GM10266 (cell line): ENCODE data around the gene TNNT1.

Experiments
- DNase-seq: peaks from one replicate; pipeline ENCODE4 v3.0.0; 2012; ENCODE audit errors: extremely low spot score
- CTCF ChIP-seq: IDR thresholded peaks from 2 replicates; pipeline ENCODE4 v1.5.1; 2012; ENCODE audit warnings: mild to moderate bottlenecking, low read depth; ENCODE audit not compliant: control insufficient read depth, insufficient read depth; ENCODE audit errors: missing control alignments

TNNT1 gene

GRCh38 chr19:55099557-55100506 lies 49.2 kb downstream of the TNNT1 start:
- TF ChIP-seq CTCF, result no peak

GRCh38 chr19:55098716-55099556 lies 50.1 kb downstream of the TNNT1 start:
- no peak for DNase-seq
- TF ChIP-seq CTCF, result no peak

More at GRCh38 chr19:55099557-55100506, 49.2 kb downstream of the TNNT1 start:
- DNase-seq, result no peak

- DNase-seq, result no peak
- no peak for TF ChIP-seq CTCF
Observed at GRCh38 chr19:55097864-55098715, 50.9 kb downstream of the TNNT1 start.

- no peak for DNase-seq
Observed at GRCh38 chr19:55096061-55096701, 52.8 kb downstream of the TNNT1 start.

GRCh38 chr19:55095260-55096060 lies 53.5 kb downstream of the TNNT1 start:
- no peak for DNase-seq

More at GRCh38 chr19:55096061-55096701, 52.8 kb downstream of the TNNT1 start:
- no peak for TF ChIP-seq CTCF

More at GRCh38 chr19:55095260-55096060, 53.5 kb downstream of the TNNT1 start:
- no peak for TF ChIP-seq CTCF
